Keratinocyte (primary cell): ENCODE data around the gene ATP2A3. TPM values are rescaled to one million over a fixed set of nuclear protein-coding genes. Genes with fewer than 3 reads are reported as not detected.

Experiments used
- DNase-seq: peaks from one replicate; pipeline ENCODE4 v3.0.0-alpha.2; 2011; ENCODE audit warnings: low read depth, missing footprints, low spot score
- FAIRE-seq: peaks from 2 replicates; lab custom pipeline; 2011; peaks lifted over from hg19 to GRCh38; lab: Jason Lieb, UNC
- H2AFZ ChIP-seq: 2 replicates; pipeline ENCODE4 v1.6.0; 2012; ENCODE audit warnings: low read length, control low read depth, inconsistent platforms; ENCODE audit not compliant: control insufficient read depth
- H3K27ac ChIP-seq: 2 replicates; pipeline ENCODE4 v1.5.1; 2011; ENCODE audit warnings: low read length; ENCODE audit not compliant: control insufficient read depth, insufficient read depth
- H3K27me3 ChIP-seq: 3 replicates; pipeline ENCODE4 v1.6.0; 2011; ENCODE audit warnings: low read length; ENCODE audit not compliant: control insufficient read depth, insufficient read depth; ENCODE audit errors: extremely low read depth
- H3K36me3 ChIP-seq, 2 experiments: 2 replicates in 1 of 2; 3 replicates in 1 of 2; pipeline ENCODE4 v1.5.1; 2011; ENCODE audit warnings: low read length in 2 of 2, mild to moderate bottlenecking in 1 of 2; ENCODE audit not compliant: control insufficient read depth in 2 of 2, insufficient read depth in 2 of 2; ENCODE audit errors: extremely low read depth in 1 of 2
- H3K4me1 ChIP-seq: 3 replicates; pipeline ENCODE4 v1.5.1; 2011; ENCODE audit warnings: low read length; ENCODE audit not compliant: control insufficient read depth, insufficient read depth; ENCODE audit errors: extremely low read depth
- H3K4me2 ChIP-seq: 3 replicates; pipeline ENCODE4 v1.6.0; 2011; ENCODE audit warnings: low read depth, low read length; ENCODE audit not compliant: control insufficient read depth, insufficient read depth; ENCODE audit errors: extremely low read depth
- H3K4me3 ChIP-seq, 3 experiments: fragments of 200-600 bp in 1 of 3; sonication (generic) in 1 of 3; 2 replicates in 2 of 3; 3 replicates in 1 of 3; pipeline ENCODE4 v1.5.1; 2011 to 2016; ENCODE audit warnings: low read length in 3 of 3, mild to moderate bottlenecking in 3 of 3, control low read depth in 2 of 3, inconsistent platforms in 1 of 3, low read depth in 1 of 3, mixed read lengths in 1 of 3, mixed run types in 1 of 3, moderate library complexity in 1 of 3; ENCODE audit not compliant: control insufficient read depth in 2 of 3, insufficient read depth in 2 of 3; ENCODE audit errors: extremely low read depth in 1 of 3
- H3K79me2 ChIP-seq: 2 replicates; pipeline ENCODE4 v1.6.0; 2012; ENCODE audit warnings: low read length; ENCODE audit not compliant: control insufficient read depth, insufficient read depth
- H3K9ac ChIP-seq: 3 replicates; pipeline ENCODE4 v1.6.0; 2011; ENCODE audit warnings: low read length; ENCODE audit not compliant: control insufficient read depth, insufficient read depth; ENCODE audit errors: extremely low read depth
- H3K9me1 ChIP-seq: 3 replicates; pipeline ENCODE4 v1.6.0; 2011; ENCODE audit warnings: low read length; ENCODE audit not compliant: control insufficient read depth, insufficient read depth; ENCODE audit errors: extremely low read depth
- H3K9me3 ChIP-seq: 2 replicates; pipeline ENCODE4 v1.5.1; 2012; ENCODE audit warnings: low read depth, low read length; ENCODE audit not compliant: control insufficient read depth
- H4K20me1 ChIP-seq: 3 replicates; pipeline ENCODE4 v1.6.0; 2011; ENCODE audit warnings: low read length; ENCODE audit not compliant: control insufficient read depth, insufficient read depth; ENCODE audit errors: extremely low read depth
- CTCF ChIP-seq, 3 experiments: IDR thresholded peaks in 1 of 3; conservative IDR thresholded peaks in 1 of 3; optimal IDR thresholded peaks in 1 of 3; 2 replicates in 2 of 3; 3 replicates in 1 of 3; pipeline versions ENCODE3 to v1.5.1; 2011; ENCODE audit warnings: low read length in 3 of 3, mild to moderate bottlenecking in 3 of 3, moderate library complexity in 2 of 3, control low read depth in 1 of 3, inconsistent platforms in 1 of 3; ENCODE audit not compliant: insufficient read depth in 2 of 3; ENCODE audit errors: extremely low read depth in 1 of 3
- EZH2 ChIP-seq: IDR thresholded peaks from one replicate; pipeline ENCODE4 v1.6.1; 2012; ENCODE audit warnings: inconsistent platforms, mild to moderate bottlenecking, low read length, moderate library complexity
- dilution Hi-C: fragments of 300-500 bp; cut with MboI; formaldehyde crosslinking; loops from one replicate; pipeline ENCODE4 v1.7.0; 2020; ENCODE audit warnings: low sequenced_read_pairs; ENCODE audit not compliant: extremely low pct_ligation_motif_present
- polyA plus RNA-seq, 5 experiments: library from polyadenylated mRNA; depleted of rRNA in 3 of 5; stranded (reverse) in 3 of 5; stranded (forward) in 1 of 5; unstranded in 1 of 5; fragments of >200 nt; gene quantifications; 1 replicate in 1 of 5; 2 replicates in 3 of 5; 3 replicates in 1 of 5; pipeline versions ENCODE4 v1.2.1 to v1.2.3, GENCODE V29; 2011 to 2012; ENCODE audit warnings: missing spikeins in 2 of 5, low read depth in 1 of 5, low replicate concordance in 1 of 5

ATP2A3 gene
- polyA plus RNA-seq, 1 donor (not counting 4 experiments of a cell fraction or from before 2014, with no cell fraction given) = 0.13 TPM

GRCh38 chr17:4008082-4008435 is 43.8 kb upstream of the ATP2A3 start:
- no peaks in the 10 kb centered on the region for H4K20me1 ChIP-seq
- no peak overlapping the region for H3K27ac ChIP-seq
- H3K36me3 ChIP-seq = peaks cover 18 to 32% of the 10 kb centered on the region in 2 experiments
- no peak overlapping the region for H3K4me2 ChIP-seq
- H3K4me1 ChIP-seq = no peaks in the 10 kb centered on the region
- FAIRE-seq = no peak
- H3K9ac ChIP-seq = no peak overlapping the region
- H3K9me1 ChIP-seq = no peaks in the 10 kb centered on the region
- no peak overlapping the region for H3K4me3 ChIP-seq
- no peaks in the 10 kb centered on the region for H3K27me3 ChIP-seq
- H3K9me3 ChIP-seq = no peaks in the 10 kb centered on the region
- TF ChIP-seq CTCF (optimal IDR thresholded peaks at IDR 0.05 in 1 of 3, IDR thresholded peaks at IDR 0.05 in 1 of 3, conservative IDR thresholded peaks at IDR 0.05 in 1 of 3; ENCODE audit: extremely low read depth in 1 of 3, insufficient read depth in 2 of 3, low read length in 3 of 3) (no peak), EZH2 (no peak)
- H3K79me2 ChIP-seq = no peaks in the 10 kb centered on the region
- H2AFZ ChIP-seq = no peak overlapping the region
- DNase-seq = no peak
- dilution Hi-C loops = no loop called here

GRCh38 chr17:4007346-4008081 is 43.3 kb upstream of the ATP2A3 start:
- no peaks in the 10 kb centered on the region for H4K20me1 ChIP-seq
- H3K27ac ChIP-seq = no peak overlapping the region
- peaks cover under 1% of the 10 kb centered on the region for H3K4me1 ChIP-seq
- H3K9me1 ChIP-seq = no peaks in the 10 kb centered on the region
- no peak overlapping the region for H2AFZ ChIP-seq
- no peaks in the 10 kb centered on the region for H3K9me3 ChIP-seq
- dilution Hi-C loops = no loop called here
- H3K79me2 ChIP-seq = no peaks in the 10 kb centered on the region
- peaks cover 15 to 32% of the 10 kb centered on the region in 2 experiments for H3K36me3 ChIP-seq
- H3K27me3 ChIP-seq = no peaks in the 10 kb centered on the region
- H3K4me3 ChIP-seq = no peak overlapping the region
- H3K9ac ChIP-seq = no peak overlapping the region
- no peak for FAIRE-seq
- DNase-seq = no peak
- no peak for TF ChIP-seq CTCF (optimal IDR thresholded peaks at IDR 0.05 in 1 of 3, IDR thresholded peaks at IDR 0.05 in 1 of 3, conservative IDR thresholded peaks at IDR 0.05 in 1 of 3; ENCODE audit: extremely low read depth in 1 of 3, insufficient read depth in 2 of 3, low read length in 3 of 3)
- TF ChIP-seq EZH2 = no peak
- no peak overlapping the region for H3K4me2 ChIP-seq
